Ishikawa (cell line): ENCODE data around the gene UBAC2.

Experiments
- NFIC ChIP-seq: IDR thresholded peaks from 2 replicates; pipeline ENCODE4 v1.6.1; 2012
- RAD21 ChIP-seq: IDR thresholded peaks from 2 replicates; pipeline ENCODE4 v1.6.1; 2012; ENCODE audit warnings: low read depth
- REST ChIP-seq: IDR thresholded peaks from 2 replicates; pipeline ENCODE4 v1.6.1; 2012; ENCODE audit warnings: low read depth, mild to moderate bottlenecking
- TAF1 ChIP-seq: IDR thresholded peaks from 2 replicates; pipeline ENCODE4 v1.6.1; 2012; ENCODE audit warnings: low read depth, mild to moderate bottlenecking
- TEAD4 ChIP-seq: IDR thresholded peaks from 2 replicates; pipeline ENCODE4 v1.6.1; 2012
- ZBTB7A ChIP-seq: IDR thresholded peaks from 2 replicates; pipeline ENCODE4 v1.6.1; 2012; ENCODE audit warnings: low read depth

- TF ChIP-seq REST, result no peak
- no peak for TF ChIP-seq RAD21
- TF ChIP-seq NFIC, result no peak
- TF ChIP-seq TAF1, result no peak
- no peak for TF ChIP-seq ZBTB7A
- TF ChIP-seq TEAD4, result no peak
Measured at GRCh38 chr13:99350191-99350590, 149.5 kb downstream of the UBAC2 start.
